CD4-positive, CD25-positive, alpha-beta regulatory T cell (primary cell): Measurements from ENCODE around the gene HOXC9. TPM values are rescaled to one million over a fixed set of nuclear protein-coding genes. Genes with fewer than 3 reads are reported as not detected.
A peak's percentile ranks its signal among the peaks of the same experiment; 100 is the strongest.

Experiments used
- ATAC-seq, 2 donors: fragments of 150-1000 bp; cut with Tn5 transposase; one replicate each; pipeline ENCODE4 v1.10.0; 2021; ENCODE audit warnings: low read depth in 2 of 2, moderate number of reproducible peaks in 2 of 2, moderate library complexity in 1 of 2
- DNase-seq, 3 donors: peaks; one replicate each; pipeline versions ENCODE4 v3.0.0 to v3.0.0-alpha.2; 2012 to 2022; ENCODE audit warnings: mixed read lengths in 1 of 3
- H3K27ac ChIP-seq: one replicate; pipeline ENCODE4 v1.7.0; 2013; ENCODE audit warnings: mild to moderate bottlenecking, low read length; ENCODE audit not compliant: insufficient read depth, poor library complexity, severe bottlenecking
- H3K27me3 ChIP-seq: one replicate; pipeline ENCODE4 v1.7.0; 2013; ENCODE audit warnings: low read length; ENCODE audit not compliant: control insufficient read depth, insufficient read depth
- H3K36me3 ChIP-seq: one replicate; pipeline ENCODE4 v1.7.0; 2013; ENCODE audit warnings: mild to moderate bottlenecking, low read length, moderate library complexity; ENCODE audit not compliant: control insufficient read depth, insufficient read depth
- H3K4me1 ChIP-seq: 2 replicates; pipeline ENCODE4 v1.7.0; 2013; ENCODE audit warnings: mild to moderate bottlenecking, low read length; ENCODE audit not compliant: insufficient read depth, control insufficient read depth, poor library complexity, severe bottlenecking
- H3K4me3 ChIP-seq: one replicate; pipeline ENCODE4 v1.7.0; 2013; ENCODE audit warnings: low read depth, mild to moderate bottlenecking, low read length, moderate library complexity
- H3K9me3 ChIP-seq, 2 experiments: 1 replicate in 1 of 2; 2 replicates in 1 of 2; pipeline ENCODE4 v1.7.0; 2013; ENCODE audit warnings: low read length in 2 of 2, mild to moderate bottlenecking in 1 of 2, moderate library complexity in 1 of 2; ENCODE audit not compliant: control insufficient read depth in 2 of 2
- H3K27ac Mint-ChIP-seq, 3 donors: one replicate each; pipeline ENCODE4 v1.8.0; 2020 to 2022; ENCODE audit warnings: mild to moderate bottlenecking in 3 of 3, mixed read lengths in 3 of 3, moderate library complexity in 2 of 3
- H3K27me3 Mint-ChIP-seq: one replicate; pipeline ENCODE4 v1.8.0; 2022; ENCODE audit warnings: mild to moderate bottlenecking, mixed read lengths
- H3K36me3 Mint-ChIP-seq: one replicate; pipeline ENCODE4 v1.8.0; 2020; ENCODE audit warnings: mixed read lengths
- H3K4me1 Mint-ChIP-seq, 4 donors: one replicate each; pipeline ENCODE4 v1.8.0; 2020 to 2022; ENCODE audit warnings: mixed read lengths in 4 of 4, mild to moderate bottlenecking in 1 of 4
- H3K4me3 Mint-ChIP-seq, 4 donors: one replicate each; pipeline ENCODE4 v1.8.0; 2020 to 2022; ENCODE audit warnings: mild to moderate bottlenecking in 4 of 4, mixed read lengths in 4 of 4, moderate library complexity in 3 of 4
- H3K9me3 Mint-ChIP-seq, 7 donors: one replicate each; pipeline ENCODE4 v1.8.0; 2020 to 2022; ENCODE audit warnings: mixed read lengths in 7 of 7, mild to moderate bottlenecking in 3 of 7, moderate library complexity in 2 of 7
- polyA plus RNA-seq, 4 donors: library from polyadenylated mRNA; unstranded; fragments of 300-500 nt; fragmentation: Illumina TruSeq; gene quantifications; one replicate each; pipeline ENCODE4 v1.2.3, GENCODE V29; 2021
- total RNA-seq: library from RNA; stranded (reverse); gene quantifications from one replicate; pipeline ENCODE4 v1.2.3, GENCODE V29; 2022

The HOXC9 gene
- total and polyA plus RNA-seq, 5 donors from 2014 or later: not detected

DNA sequence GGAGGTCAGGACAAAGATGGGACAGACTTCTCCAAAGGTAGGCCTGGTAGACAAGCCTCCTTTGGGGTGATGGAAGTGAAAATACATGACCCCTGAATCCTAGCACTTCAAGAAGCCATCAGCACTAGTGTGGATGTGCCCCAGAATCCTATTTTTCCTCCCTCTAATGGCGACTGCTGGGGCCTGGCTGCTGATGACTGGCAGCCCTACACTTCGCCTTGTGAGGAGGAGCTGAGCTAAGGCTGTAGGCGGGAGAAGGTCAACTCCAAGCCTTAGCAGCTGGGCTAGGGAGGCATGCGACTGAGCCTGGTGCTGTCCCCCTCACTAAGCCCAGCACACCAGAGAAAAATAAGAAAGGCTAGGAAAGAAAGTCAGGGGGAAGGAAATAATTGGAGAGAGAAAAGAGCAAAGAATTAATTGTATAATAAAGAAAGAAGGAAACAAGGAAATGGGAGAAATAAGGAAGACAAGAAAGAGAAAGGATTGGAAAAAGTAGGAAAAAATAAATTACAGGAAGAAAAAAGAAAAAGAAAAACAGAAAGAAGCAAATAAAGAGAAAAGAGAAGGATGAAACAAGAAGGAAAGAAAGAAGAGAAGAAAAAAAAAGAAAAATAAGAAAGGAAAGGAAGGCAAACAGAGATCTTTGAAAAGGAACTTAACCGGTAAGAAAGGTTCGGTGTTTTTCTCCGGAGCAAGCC lies 19.7 kb upstream of the HOXC9 start:
- Mint-ChIP-seq H3K4me1 (peaks cover 5 to 39% (median 11%) of the 10 kb centered on the region in 4 donors), H3K27me3 (peaks cover 95% of the 10 kb centered on the region), H3K27ac (no peak overlapping the region), H3K4me3 (peak overlapping the region in 2 of 4 donors; percentile 30 to 44), H3K9me3 (peaks cover 0 to 16% (median 0%) of the 10 kb centered on the region in 7 donors), H3K36me3 (no peaks in the 10 kb centered on the region)
- Histone ChIP-seq H3K4me1 (peaks cover 13% of the 10 kb centered on the region), H3K27me3 (peaks cover 61% of the 10 kb centered on the region), H3K4me3 (no peak overlapping the region), H3K36me3 (no peaks in the 10 kb centered on the region), H3K9me3 (peaks cover 0 to 15% of the 10 kb centered on the region in 2 experiments), H3K27ac (no peak overlapping the region)
- no peak for DNase-seq
- ATAC-seq: no peak

DNA sequence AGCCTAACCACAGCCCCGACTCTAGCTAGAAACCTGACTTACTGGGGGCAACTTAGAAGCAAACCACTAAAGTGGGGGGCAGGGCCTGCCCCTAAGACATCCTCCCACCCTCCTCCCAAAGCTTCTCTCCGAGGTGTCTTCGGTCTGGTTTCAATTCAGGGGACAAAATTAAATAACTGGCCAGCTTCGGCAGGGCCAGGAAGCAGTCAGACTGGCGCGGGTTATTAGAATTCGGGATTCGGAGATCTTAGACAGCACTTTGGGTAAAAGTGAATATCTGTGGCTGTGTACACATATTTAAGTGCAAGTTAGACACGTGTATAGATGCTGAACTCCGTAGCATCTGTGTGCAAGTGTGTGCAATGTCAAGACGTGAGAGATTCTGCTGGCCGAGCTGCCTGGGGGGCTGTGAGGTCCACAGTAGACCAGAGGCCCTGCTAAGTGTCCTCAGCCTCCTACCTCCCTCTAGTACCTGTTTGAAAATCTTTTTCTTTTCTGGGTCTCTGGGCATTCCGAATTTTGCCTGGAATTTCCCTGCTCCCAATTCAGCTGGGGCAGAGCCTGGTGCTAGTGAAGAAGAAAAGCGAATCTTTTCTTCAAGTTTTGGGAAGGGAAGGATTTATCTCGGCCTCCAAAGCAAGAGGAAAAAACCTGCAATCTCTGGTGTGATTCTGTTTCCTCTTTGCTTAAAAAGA lies 19.0 kb upstream of the HOXC9 start:
- Mint-ChIP-seq H3K27me3 (peaks cover 94% of the 10 kb centered on the region), H3K9me3 (peaks cover 0 to 18% (median 0%) of the 10 kb centered on the region in 7 donors), H3K27ac (no peak overlapping the region), H3K36me3 (no peaks in the 10 kb centered on the region), H3K4me3 (peak overlapping the region in 2 of 4 donors; percentile 30 to 44), H3K4me1 (peaks cover 5 to 38% (median 13%) of the 10 kb centered on the region in 4 donors)
- no peak overlapping the region for H3K27ac ChIP-seq
- H3K9me3 ChIP-seq: peaks cover 0 to 10% of the 10 kb centered on the region in 2 experiments
- H3K36me3 ChIP-seq: no peaks in the 10 kb centered on the region
- DNase-seq: no peak
- peaks cover 15% of the 10 kb centered on the region for H3K4me1 ChIP-seq
- ATAC-seq: no peak
- peaks cover 56% of the 10 kb centered on the region for H3K27me3 ChIP-seq
- H3K4me3 ChIP-seq: no peak overlapping the region

DNA sequence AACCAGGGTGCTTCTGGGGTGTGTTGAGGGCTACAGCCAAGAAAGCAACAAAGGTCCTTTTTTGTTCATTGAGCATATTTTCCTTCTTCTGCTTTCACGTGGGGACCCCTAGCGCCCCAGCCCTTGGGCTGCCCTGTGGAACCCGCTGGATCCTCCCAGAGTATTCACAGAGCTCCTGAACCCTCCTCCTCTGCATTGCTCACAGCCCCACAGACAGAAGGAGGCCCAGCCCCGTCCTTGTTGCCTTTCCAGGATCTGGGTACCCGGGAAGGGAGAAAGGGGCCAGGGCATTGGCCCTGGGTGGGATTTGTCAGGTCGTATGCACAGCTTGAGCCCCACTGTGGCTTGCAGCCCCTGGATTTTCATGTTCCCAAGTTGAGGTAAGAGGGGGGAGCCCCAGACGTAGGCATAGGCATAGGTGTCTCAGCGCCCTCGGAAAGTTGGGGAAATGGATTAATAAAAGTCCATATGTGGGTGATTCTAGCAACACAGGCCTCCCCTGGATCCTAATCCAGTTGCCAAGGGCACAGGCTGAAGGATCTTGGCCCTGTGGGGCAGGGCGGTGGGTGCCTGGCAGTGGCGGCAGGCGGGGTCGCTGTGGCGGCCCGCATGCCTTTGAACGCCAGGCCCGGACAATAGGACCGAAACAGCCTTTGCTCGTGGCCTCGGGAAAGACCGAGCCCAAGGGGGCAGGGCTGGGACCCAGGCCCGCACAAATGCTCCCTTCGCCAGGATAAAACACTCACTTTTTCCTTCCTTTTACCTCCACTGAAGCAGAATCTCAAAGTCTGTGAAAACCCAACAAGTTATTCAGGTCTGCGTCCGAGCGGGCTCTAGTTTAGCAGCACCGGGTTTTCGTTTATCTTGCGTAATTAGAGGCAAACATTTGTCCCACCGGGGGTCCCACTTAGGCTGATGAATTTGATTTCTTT lies 18.1 kb upstream of the HOXC9 start:
- Mint-ChIP-seq H3K4me3 (peak overlapping the region in 1 of 4 donors; percentile 28), H3K27me3 (peaks cover 94% of the 10 kb centered on the region), H3K4me1 (peaks cover 5 to 44% (median 16%) of the 10 kb centered on the region in 4 donors), H3K27ac (no peak overlapping the region), H3K9me3 (peaks cover 0 to 17% (median 0%) of the 10 kb centered on the region in 7 donors), H3K36me3 (no peaks in the 10 kb centered on the region)
- no peaks in the 10 kb centered on the region for H3K36me3 ChIP-seq
- DNase-seq: no peak
- H3K27me3 ChIP-seq: peaks cover 56% of the 10 kb centered on the region
- peaks cover 22% of the 10 kb centered on the region for H3K4me1 ChIP-seq
- peaks cover 0 to 5% of the 10 kb centered on the region in 2 experiments for H3K9me3 ChIP-seq
- no peak overlapping the region for H3K27ac ChIP-seq
- no peak overlapping the region for H3K4me3 ChIP-seq
- ATAC-seq: no peak

DNA sequence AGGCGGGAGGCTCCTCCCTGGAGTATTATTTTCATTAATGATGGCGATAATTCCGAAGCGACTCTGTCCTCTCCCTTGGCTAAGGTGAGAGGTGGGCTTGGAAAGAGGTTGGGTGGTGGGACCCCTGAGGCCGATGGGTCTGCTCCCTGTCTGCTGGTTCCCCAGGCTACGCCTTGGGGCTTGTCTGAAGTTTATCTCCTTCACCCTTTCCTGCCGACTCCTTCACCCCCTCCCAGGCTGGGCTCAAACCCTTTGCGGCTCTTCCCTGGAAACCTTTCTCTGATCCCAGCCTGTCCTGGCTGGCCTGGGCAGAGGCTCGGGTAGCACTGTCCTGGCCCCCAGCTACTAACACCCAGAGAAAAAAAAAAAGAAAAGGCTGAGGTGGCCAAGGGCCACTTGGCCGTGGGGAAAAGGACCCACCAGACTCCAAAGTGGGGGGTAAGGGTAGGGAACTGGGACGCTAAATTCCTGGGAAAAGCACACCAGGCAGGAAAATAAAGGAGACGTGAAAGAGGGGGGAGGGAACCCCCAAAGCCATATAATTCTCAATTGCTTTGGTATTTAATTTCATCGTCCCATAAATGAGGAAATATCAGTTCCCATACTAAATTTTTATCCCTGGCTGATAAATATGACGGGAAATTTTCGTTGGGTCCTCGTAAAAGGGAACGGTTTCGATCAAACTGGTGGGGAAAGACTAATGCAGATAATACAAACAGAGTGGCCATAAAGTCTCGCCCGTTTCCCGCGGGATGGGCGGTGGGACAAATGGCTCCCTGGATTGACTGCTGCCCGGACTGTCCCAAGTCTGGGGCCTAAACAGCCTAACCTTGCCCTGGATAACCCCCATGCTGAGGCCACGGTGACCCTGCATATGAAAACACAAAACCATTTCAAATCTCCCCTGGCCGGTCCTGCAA lies 17.1 kb upstream of the HOXC9 start:
- H3K9me3 Mint-ChIP-seq: peaks cover 0 to 17% (median 0%) of the 10 kb centered on the region in 7 donors
- peaks cover 0 to 5% of the 10 kb centered on the region in 2 experiments for H3K9me3 ChIP-seq
- H3K4me1 Mint-ChIP-seq: peaks cover 5 to 50% (median 17%) of the 10 kb centered on the region in 4 donors
- H3K4me3 ChIP-seq: no peak overlapping the region
- H3K27ac Mint-ChIP-seq: peak overlapping the region in 2 of 3 donors; percentile 38 to 76
- no peak overlapping the region for H3K27ac ChIP-seq
- H3K36me3 Mint-ChIP-seq: no peaks in the 10 kb centered on the region
- peaks cover 21% of the 10 kb centered on the region for H3K4me1 ChIP-seq
- DNase-seq (no peak), ATAC-seq (no peak)
- peaks cover 94% of the 10 kb centered on the region for H3K27me3 Mint-ChIP-seq
- H3K27me3 ChIP-seq: peaks cover 55% of the 10 kb centered on the region
- peak overlapping the region in 3 of 4 donors; percentile 24 to 86 (median 36) for H3K4me3 Mint-ChIP-seq
- H3K36me3 ChIP-seq: no peaks in the 10 kb centered on the region

DNA sequence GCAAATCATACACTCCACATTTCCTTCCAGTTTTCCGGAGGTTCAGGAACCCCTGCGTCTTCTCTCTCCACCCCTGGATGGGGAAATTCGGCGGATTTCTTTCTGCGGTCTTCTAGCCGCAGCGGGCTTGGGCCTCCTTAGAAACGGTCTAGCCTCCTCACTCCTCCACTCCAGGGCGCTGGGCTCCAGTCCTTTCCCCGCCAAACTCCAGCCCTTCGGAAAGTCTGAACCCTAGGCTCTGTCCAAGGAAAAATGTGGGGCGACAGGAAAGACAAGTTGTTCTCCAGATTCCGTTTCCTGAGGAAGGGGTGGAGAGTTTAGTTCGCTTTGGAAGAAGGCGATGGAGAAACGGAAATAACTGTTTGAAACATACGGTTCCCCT lies 16.4 kb upstream of the HOXC9 start:
- ATAC-seq (no peak), DNase-seq (no peak)
- Mint-ChIP-seq H3K9me3 (peaks cover 0 to 17% (median 0%) of the 10 kb centered on the region in 7 donors), H3K27ac (peak overlapping the region in 1 of 3 donors; percentile 63), H3K27me3 (peaks cover 96% of the 10 kb centered on the region), H3K4me1 (peaks cover 5 to 49% (median 21%) of the 10 kb centered on the region in 4 donors), H3K4me3 (peak overlapping the region in 3 of 4 donors; percentile 24 to 75 (median 36)), H3K36me3 (no peaks in the 10 kb centered on the region)
- H3K4me1 ChIP-seq: peaks cover 20% of the 10 kb centered on the region
- H3K27me3 ChIP-seq: peaks cover 58% of the 10 kb centered on the region
- H3K9me3 ChIP-seq: peaks cover 0 to 5% of the 10 kb centered on the region in 2 experiments
- H3K27ac ChIP-seq: no peak overlapping the region
- H3K4me3 ChIP-seq: no peak overlapping the region
- no peaks in the 10 kb centered on the region for H3K36me3 ChIP-seq

DNA sequence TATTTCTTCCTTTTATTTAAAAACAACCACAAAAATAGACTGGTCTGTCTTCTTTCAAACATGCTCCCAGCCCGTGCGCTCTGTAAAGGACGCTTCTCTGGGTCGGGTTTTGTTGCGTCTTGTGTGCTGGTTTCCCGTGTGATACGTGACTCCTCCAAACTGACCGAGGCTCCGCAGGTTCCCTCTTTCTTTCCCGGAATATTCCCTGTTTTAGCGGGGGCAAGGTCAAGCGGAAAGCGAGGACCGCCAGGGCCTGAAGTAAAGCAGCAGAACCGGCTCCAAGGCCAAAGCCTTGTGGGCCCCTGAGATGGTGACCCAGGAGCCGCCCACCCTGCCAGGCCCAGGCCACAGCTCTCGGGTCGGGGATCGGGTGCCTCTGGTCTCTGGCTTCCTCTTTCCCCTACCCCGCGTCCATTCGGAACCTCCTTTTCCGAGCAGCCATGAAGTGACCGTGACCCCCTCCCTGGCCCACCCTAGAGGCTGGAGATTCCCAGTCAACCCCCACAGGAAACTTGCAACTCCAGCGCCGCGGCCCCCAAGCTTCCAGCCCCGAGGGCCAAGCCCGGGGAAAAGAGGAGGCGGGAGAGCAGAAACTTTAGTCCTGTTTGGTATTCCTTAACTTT lies 15.9 kb upstream of the HOXC9 start:
- H3K27ac Mint-ChIP-seq: peak overlapping the region in 1 of 3 donors; percentile 63

More for the DNA sequence above, 15.9 kb upstream of the HOXC9 start:
- Histone ChIP-seq H3K4me1 (peaks cover 25% of the 10 kb centered on the region), H3K9me3 (peaks cover 0 to 5% of the 10 kb centered on the region in 2 experiments), H3K36me3 (no peaks in the 10 kb centered on the region), H3K27ac (no peak overlapping the region), H3K27me3 (peaks cover 57% of the 10 kb centered on the region), H3K4me3 (no peak overlapping the region)
- Mint-ChIP-seq H3K4me1 (peaks cover 8 to 52% (median 24%) of the 10 kb centered on the region in 4 donors), H3K4me3 (peak overlapping the region in 2 of 4 donors; percentile 29 to 75), H3K27me3 (peaks cover 96% of the 10 kb centered on the region), H3K9me3 (peaks cover 0 to 17% (median 0%) of the 10 kb centered on the region in 7 donors), H3K36me3 (no peaks in the 10 kb centered on the region)
- DNase-seq (no peak), ATAC-seq (no peak)
